ENCODE measurements around the gene PGAP1.

DNA sequence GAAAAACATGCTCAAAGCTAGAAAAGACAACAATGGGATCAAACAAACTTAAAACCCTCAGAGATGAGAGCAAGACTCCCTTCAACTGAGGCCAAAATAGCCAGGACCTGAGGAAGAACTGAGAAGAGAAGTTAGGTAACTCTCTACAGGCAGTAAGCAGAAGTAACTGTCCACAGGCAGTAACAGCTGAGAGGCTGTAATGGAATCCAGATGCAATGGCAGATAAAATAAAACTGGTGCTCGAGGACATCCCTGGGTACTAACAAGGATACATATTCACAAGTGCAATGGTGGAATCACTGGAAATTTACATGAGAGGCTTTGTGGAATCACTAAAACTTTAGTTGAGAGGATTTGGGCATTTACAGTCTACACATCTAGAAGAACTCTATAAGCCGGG is 86.9 kb downstream of the PGAP1 start:
- no peak for TF ChIP-seq POLR2A (IDR thresholded peaks at IDR 0.05; ENCODE audit: low read depth, low read length)
- TF ChIP-seq TAF1 (IDR thresholded peaks at IDR 0.05; ENCODE audit: borderline replicate concordance, low read depth, low read length): no peak
- TF ChIP-seq POLR2AphosphoS5 (IDR thresholded peaks at IDR 0.05; ENCODE audit: low read depth, low read length): no peak
